T-helper 9 cell (primary cell): ENCODE data around the gene MORN5.
"Not testable (repeated sequence)": the region's sequence is repeated elsewhere in the genome, so short reads cannot be mapped to it uniquely, and the experiment has no call there.

Source experiments
- DNase-seq: peaks from one replicate; pipeline ENCODE4 v3.0.0-alpha.2; 2020
- total RNA-seq, 2 donors: gene quantifications; one replicate each; lab custom pipeline; 2026; lab: John Stamatoyannopoulos, UW

The MORN5 gene
- total RNA-seq, result 0 reads per million in 2 donors

- peak; percentile 94 for DNase-seq
Measured at GRCh38 chr9:122159026-122159924, at the start of gene MORN5, which contains the start of gene NDUFA8. Gene MORN5 (plus strand): TSS chr9:122159908. CDS start chr9:122159973, 65 bp downstream. Gene NDUFA8 (minus strand): TSS chr9:122159779. CDS start chr9:122159677, 102 bp downstream.

GRCh38 chr9:122110100-122110833 is 49.4 kb upstream of the MORN5 start:
- DNase-seq, result no peak

GRCh38 chr9:122111413-122112085 is 48.2 kb upstream of the MORN5 start:
- no peak for DNase-seq

- no peak for DNase-seq
Measured at GRCh38 chr9:122112238-122112637, 47.5 kb upstream of the MORN5 start.

GRCh38 chr9:122113574-122113973 is 46.1 kb upstream of the MORN5 start:
- DNase-seq, result no peak

GRCh38 chr9:122115176-122116035 is 44.3 kb upstream of the MORN5 start:
- no peak for DNase-seq

- no peak for DNase-seq
Measured at GRCh38 chr9:122116040-122116439, 43.7 kb upstream of the MORN5 start.

- no peak for DNase-seq
Measured at GRCh38 chr9:122116448-122117173, 43.1 kb upstream of the MORN5 start.

- not testable (repeated sequence) for DNase-seq
Measured at GRCh38 chr9:122117241-122117640, 42.5 kb upstream of the MORN5 start.

- DNase-seq, result no peak
Measured at GRCh38 chr9:122118343-122119165, 41.2 kb upstream of the MORN5 start.

- DNase-seq, result no peak
Measured at GRCh38 chr9:122119166-122119521, 40.6 kb upstream of the MORN5 start.

- no peak for DNase-seq
Measured at GRCh38 chr9:122119721-122120120, 40.0 kb upstream of the MORN5 start.

GRCh38 chr9:122120316-122121071 is 39.2 kb upstream of the MORN5 start:
- no peak for DNase-seq

- no peak for DNase-seq
Measured at GRCh38 chr9:122121391-122121790, 38.3 kb upstream of the MORN5 start.

- DNase-seq, result no peak
Measured at GRCh38 chr9:122121931-122122330, 37.8 kb upstream of the MORN5 start.

- DNase-seq, result no peak
Measured at GRCh38 chr9:122122468-122122867, 37.2 kb upstream of the MORN5 start.

GRCh38 chr9:122122903-122123632 is 36.6 kb upstream of the MORN5 start:
- peak; percentile 71 for DNase-seq

GRCh38 chr9:122124048-122124447 is 35.7 kb upstream of the MORN5 start:
- no peak for DNase-seq

GRCh38 chr9:122124528-122124927 is 35.2 kb upstream of the MORN5 start:
- DNase-seq, result no peak
